Bronchial epithelial cell (primary cell): ENCODE data around the gene GSAP. TPM values are rescaled to one million over a fixed set of nuclear protein-coding genes. Genes with fewer than 3 reads are reported as not detected.
"Not testable (repeated sequence)": the region's sequence is repeated elsewhere in the genome, so short reads cannot be mapped to it uniquely, and the experiment has no call there.

Experiments
- DNase-seq: peaks from one replicate; pipeline ENCODE4 v3.0.0-alpha.2; 2010; ENCODE audit warnings: low read depth
- FAIRE-seq: peaks from 2 replicates; lab custom pipeline; 2011; peaks lifted over from hg19 to GRCh38; lab: Jason Lieb, UNC
- H3K27me3 ChIP-seq: 2 replicates; pipeline ENCODE4 v1.5.1; 2011; ENCODE audit warnings: low read length; ENCODE audit not compliant: control insufficient read depth, insufficient read depth
- H3K36me3 ChIP-seq: 2 replicates; pipeline ENCODE4 v1.5.1; 2011; ENCODE audit warnings: low read length; ENCODE audit not compliant: control insufficient read depth, insufficient read depth
- H3K4me3 ChIP-seq: 2 replicates; pipeline ENCODE4 v1.5.1; 2011; ENCODE audit warnings: mild to moderate bottlenecking, low read depth, low read length, control low read depth
- total RNA-seq: library from RNA; depleted of rRNA; stranded (reverse); fragments of >200 nt; gene quantifications from 2 replicates; pipeline ENCODE4 v1.2.1, GENCODE V29; 2014
- TF ChIP-seq, protein P1 (sequence below): IDR thresholded peaks from 2 replicates; pipeline ENCODE4 v1.5.1; 2011; ENCODE audit warnings: mild to moderate bottlenecking, moderate library complexity, low read length, control low read depth, inconsistent platforms; ENCODE audit not compliant: insufficient read depth, severe bottlenecking

The GSAP gene
- total RNA-seq, 1 donor from 2014 or later = 10.3 TPM

DNA sequence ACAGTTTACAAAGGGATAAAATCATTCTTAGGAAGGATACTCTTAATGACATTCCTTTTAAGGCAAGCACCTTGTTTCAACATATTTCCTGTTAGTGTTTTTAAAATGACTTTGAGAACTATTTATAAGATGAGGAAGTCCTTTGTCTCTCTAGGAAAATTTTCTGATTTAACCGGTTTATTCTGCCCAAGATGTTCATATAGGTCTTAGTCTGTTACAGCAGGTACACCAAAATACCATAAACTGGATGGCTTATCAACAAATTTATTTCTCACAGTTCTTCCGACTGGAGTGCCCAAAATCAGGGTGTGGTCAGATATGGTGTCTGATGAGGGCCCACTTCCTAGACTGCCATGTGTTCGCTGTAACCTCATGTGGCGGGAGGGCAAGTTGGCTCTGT lies 77.9 kb downstream of the GSAP start:
- no peaks in the 10 kb centered on the region for H3K27me3 ChIP-seq
- no peak overlapping the region for H3K4me3 ChIP-seq
- DNase-seq (no peak), FAIRE-seq (no peak)
- TF ChIP-seq, protein P1, sequence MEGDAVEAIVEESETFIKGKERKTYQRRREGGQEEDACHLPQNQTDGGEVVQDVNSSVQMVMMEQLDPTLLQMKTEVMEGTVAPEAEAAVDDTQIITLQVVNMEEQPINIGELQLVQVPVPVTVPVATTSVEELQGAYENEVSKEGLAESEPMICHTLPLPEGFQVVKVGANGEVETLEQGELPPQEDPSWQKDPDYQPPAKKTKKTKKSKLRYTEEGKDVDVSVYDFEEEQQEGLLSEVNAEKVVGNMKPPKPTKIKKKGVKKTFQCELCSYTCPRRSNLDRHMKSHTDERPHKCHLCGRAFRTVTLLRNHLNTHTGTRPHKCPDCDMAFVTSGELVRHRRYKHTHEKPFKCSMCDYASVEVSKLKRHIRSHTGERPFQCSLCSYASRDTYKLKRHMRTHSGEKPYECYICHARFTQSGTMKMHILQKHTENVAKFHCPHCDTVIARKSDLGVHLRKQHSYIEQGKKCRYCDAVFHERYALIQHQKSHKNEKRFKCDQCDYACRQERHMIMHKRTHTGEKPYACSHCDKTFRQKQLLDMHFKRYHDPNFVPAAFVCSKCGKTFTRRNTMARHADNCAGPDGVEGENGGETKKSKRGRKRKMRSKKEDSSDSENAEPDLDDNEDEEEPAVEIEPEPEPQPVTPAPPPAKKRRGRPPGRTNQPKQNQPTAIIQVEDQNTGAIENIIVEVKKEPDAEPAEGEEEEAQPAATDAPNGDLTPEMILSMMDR = no peak
- no peaks in the 10 kb centered on the region for H3K36me3 ChIP-seq

DNA sequence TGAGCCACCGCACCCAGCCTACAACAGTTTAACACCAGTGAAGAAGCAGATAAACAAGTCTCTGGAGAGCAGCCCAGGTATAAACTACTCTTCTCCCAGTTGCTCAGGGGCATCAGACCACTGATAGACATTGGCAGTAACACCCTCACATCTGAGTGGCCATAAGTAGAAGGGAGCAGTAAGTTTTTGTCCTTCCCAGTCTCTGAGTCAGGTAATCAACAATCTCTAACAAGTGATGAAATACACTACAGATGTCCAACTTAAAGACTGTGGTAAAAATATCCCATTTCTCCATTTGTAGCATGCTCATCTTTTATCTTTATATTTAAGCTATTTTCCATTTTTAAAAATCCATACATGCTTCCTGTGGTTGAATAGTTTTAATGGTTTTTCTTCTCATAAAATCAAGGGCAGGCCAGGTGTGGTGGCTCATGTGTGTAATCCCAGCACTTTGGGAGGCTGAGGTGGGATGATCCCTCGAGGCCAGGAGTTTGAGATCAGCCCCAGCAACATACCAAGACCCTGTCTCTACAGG lies 78.6 kb downstream of the GSAP start:
- FAIRE-seq = no peak
- TF ChIP-seq, protein P1 = no peak
- Histone ChIP-seq H3K4me3 (no peak overlapping the region), H3K27me3 (no peaks in the 10 kb centered on the region), H3K36me3 (no peaks in the 10 kb centered on the region)
- no peak for DNase-seq

DNA sequence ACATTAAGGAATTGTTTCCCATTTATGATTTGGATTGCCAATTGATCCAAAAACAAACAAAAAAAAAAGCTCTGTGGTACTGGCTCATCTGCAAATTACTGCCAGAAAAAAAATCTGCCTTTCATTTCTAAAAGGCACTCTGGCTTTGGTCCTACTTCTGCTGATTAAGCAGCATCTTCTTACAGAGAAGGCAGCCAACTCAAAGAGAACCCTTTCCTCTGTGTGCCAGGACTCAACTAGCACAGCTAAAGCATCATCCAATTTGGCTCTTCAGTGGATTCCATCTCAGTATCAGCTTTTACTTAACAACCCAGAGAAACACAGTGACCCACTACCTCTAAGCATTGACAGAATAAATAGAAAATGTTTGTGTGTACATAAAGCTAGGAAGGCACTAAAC lies 80.6 kb downstream of the GSAP start:
- H3K36me3 ChIP-seq = no peaks in the 10 kb centered on the region
- DNase-seq (no peak), FAIRE-seq (no peak)
- TF ChIP-seq, protein P1 = no peak
- H3K27me3 ChIP-seq = no peaks in the 10 kb centered on the region
- no peak overlapping the region for H3K4me3 ChIP-seq

DNA sequence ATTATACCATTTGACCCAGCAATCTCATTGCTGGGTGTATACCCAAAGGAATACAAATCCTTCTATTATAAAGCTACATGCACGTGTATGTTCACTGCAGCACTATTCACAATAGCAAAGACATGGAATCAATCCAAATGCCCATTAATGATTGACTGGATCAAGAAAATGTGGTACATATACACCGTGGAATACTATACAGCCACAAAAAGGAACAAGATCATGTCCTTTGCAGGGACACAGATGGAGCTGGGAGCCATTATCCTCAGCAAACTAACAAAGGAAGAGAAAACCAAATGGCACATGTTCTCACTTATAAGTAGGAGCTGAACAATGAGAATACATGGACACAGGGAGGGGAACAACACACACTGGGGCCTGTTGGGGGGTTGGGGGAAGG lies 82.1 kb downstream of the GSAP start:
- not testable (repeated sequence) for H3K36me3 ChIP-seq, DNase-seq, H3K4me3 ChIP-seq, H3K27me3 ChIP-seq, FAIRE-seq

DNA sequence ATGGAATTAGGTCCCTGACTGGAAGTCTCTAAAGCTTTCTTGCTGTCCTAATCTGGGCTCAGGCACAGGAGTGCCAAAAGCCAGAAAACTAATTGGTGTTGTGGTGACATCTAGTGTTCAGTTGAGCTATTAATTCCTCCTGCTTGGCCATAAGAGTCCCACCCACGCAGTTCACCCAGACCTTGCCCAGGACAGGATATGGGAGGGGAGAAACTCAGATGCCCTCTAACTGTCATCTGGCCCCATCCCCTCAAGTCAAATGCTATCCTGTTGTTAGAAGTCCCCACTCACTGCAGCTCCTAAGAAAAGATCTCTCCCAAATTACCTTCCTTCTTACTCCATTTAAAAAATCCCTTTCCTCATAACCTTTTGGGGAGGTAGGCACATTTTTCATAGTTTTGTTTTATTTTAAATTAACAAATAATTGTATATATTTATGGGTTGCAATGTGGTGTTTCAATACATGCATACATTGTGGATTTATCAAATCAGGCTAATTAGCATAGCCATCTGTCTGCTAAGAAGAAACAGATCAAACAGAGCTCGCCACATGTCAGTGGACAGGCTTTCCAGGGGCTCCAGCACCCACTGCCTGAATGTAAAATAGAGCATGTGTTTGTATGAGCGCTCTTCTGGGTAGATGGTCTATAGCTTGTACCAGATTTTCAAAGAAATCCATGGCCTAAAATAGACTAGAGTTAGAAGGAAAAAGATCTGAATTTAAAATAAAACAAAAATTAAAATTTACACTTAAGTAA lies 84.0 kb downstream of the GSAP start:
- Histone ChIP-seq H3K4me3 (no peak overlapping the region), H3K27me3 (no peaks in the 10 kb centered on the region), H3K36me3 (no peaks in the 10 kb centered on the region)
- TF ChIP-seq, protein P1 = peak; percentile 62
- peak; percentile 89 for DNase-seq
- no peak for FAIRE-seq

DNA sequence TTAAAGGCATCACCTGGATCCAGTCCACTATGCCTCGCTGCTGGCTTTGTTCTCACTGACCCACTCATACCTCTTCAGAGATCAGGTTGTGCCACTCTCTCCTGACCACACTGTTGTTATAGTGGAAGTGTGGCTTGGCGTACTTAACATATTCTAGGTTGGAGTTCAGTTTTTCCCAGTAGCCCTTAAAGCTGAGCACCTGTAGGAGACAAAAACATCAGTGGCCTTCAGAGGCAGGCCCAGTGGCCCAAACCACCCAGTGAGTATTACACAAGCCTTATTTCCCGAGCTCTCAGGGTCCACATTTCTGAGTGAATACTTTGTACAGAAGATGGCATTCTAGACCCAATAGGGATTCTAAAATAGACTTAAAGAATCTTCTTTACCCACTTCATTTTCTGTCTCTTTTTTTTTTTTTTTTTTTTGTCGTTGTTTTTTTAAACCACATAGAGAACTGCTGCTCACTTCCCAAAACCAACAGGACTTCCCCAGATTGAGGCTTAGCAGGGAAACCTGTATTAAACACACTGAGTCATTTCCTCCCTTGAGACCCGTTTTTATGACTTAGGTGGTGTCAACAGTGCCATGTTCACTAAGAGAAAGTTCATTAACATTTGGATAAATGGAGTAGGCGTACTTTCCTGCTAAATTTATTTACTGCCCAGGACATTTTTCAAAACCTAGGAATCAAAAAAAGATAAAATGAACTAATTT lies 85.8 kb downstream of the GSAP start:
- H3K4me3 ChIP-seq = no peak overlapping the region
- FAIRE-seq (no peak), DNase-seq (peak; percentile 72)
- TF ChIP-seq, protein P1 = no peak
- no peaks in the 10 kb centered on the region for H3K27me3 ChIP-seq
- H3K36me3 ChIP-seq = no peaks in the 10 kb centered on the region
